IPS-20b (cell line): ENCODE results near the gene EFCAB11.

ENCODE experiments used
- H3K27ac ChIP-seq: one replicate; pipeline ENCODE4 v1.5.1; 2013; ENCODE audit warnings: low read length
- H3K27me3 ChIP-seq: 2 replicates; pipeline ENCODE4 v1.6.1; 2013; ENCODE audit warnings: mild to moderate bottlenecking, low read length, inconsistent platforms; ENCODE audit not compliant: insufficient read depth
- H3K36me3 ChIP-seq: 2 replicates; pipeline ENCODE4 v1.6.1; 2013; ENCODE audit warnings: low read depth, mild to moderate bottlenecking, inconsistent platforms, low read length, moderate library complexity; ENCODE audit not compliant: insufficient read depth
- H3K4me1 ChIP-seq: 2 replicates; pipeline ENCODE4 v1.6.1; 2013; ENCODE audit warnings: mild to moderate bottlenecking, control low read depth, inconsistent platforms, low read length, moderate library complexity; ENCODE audit not compliant: insufficient read depth
- H3K4me3 ChIP-seq: 2 replicates; pipeline ENCODE4 v1.5.1; 2013; ENCODE audit warnings: mild to moderate bottlenecking, low read length, inconsistent platforms
- H3K9ac ChIP-seq: 2 replicates; pipeline ENCODE4 v1.6.1; 2013; ENCODE audit warnings: low read depth, mild to moderate bottlenecking, inconsistent platforms, low read length, moderate library complexity
- H3K9me3 ChIP-seq: 2 replicates; pipeline ENCODE4 v1.6.1; 2013; ENCODE audit warnings: mild to moderate bottlenecking, low read depth, low read length, inconsistent platforms; ENCODE audit not compliant: insufficient read depth

Gene EFCAB11

GRCh38 chr14:89954070-89955021, at the start of gene EFCAB11:
Gene EFCAB11 (minus strand): TSS chr14:89954730. CDS start chr14:89954660, 70 bp downstream.
- Histone ChIP-seq H3K4me3 (peak within 1 kb of the TSS; percentile 86), H3K9ac (peak within 1 kb of the TSS; percentile 80), H3K27ac (peak within 1 kb of the TSS; percentile 42), H3K36me3 (peaks cover 20% of the 10 kb centered on the region), H3K4me1 (peaks cover 5% of the 10 kb centered on the region; the same call in 1 of the 2 replicates), H3K27me3 (no peaks in the 10 kb centered on the region), H3K9me3 (no peaks in the 10 kb centered on the region)

GRCh38 chr14:90003526-90004307, 49.2 kb upstream of the EFCAB11 start:
- no peak overlapping the region for H3K27ac ChIP-seq
- H3K9me3 ChIP-seq, result no peaks in the 10 kb centered on the region
- H3K4me3 ChIP-seq, result no peak overlapping the region
- H3K9ac ChIP-seq, result no peak overlapping the region
- no peaks in the 10 kb centered on the region for H3K27me3 ChIP-seq
- H3K36me3 ChIP-seq, result peaks cover 51% of the 10 kb centered on the region
- H3K4me1 ChIP-seq, result no peaks in the 10 kb centered on the region

- Histone ChIP-seq H3K27ac (no peak overlapping the region), H3K4me3 (no peak overlapping the region), H3K9me3 (no peaks in the 10 kb centered on the region), H3K9ac (no peak overlapping the region), H3K36me3 (peaks cover 65% of the 10 kb centered on the region), H3K4me1 (no peaks in the 10 kb centered on the region), H3K27me3 (no peaks in the 10 kb centered on the region)
Measured at GRCh38 chr14:90000935-90001334, 46.4 kb upstream of the EFCAB11 start.

GRCh38 chr14:89996963-89997362, 42.4 kb upstream of the EFCAB11 start:
- no peak overlapping the region for H3K4me3 ChIP-seq
- no peak overlapping the region for H3K9ac ChIP-seq
- H3K4me1 ChIP-seq, result no peaks in the 10 kb centered on the region
- no peaks in the 10 kb centered on the region for H3K9me3 ChIP-seq
- H3K27me3 ChIP-seq, result no peaks in the 10 kb centered on the region
- peaks cover 87% of the 10 kb centered on the region for H3K36me3 ChIP-seq
- no peak overlapping the region for H3K27ac ChIP-seq

GRCh38 chr14:89992273-89992672, 37.7 kb upstream of the EFCAB11 start:
- peaks cover 85% of the 10 kb centered on the region for H3K36me3 ChIP-seq
- H3K9me3 ChIP-seq, result no peaks in the 10 kb centered on the region
- peaks cover 4% of the 10 kb centered on the region for H3K4me1 ChIP-seq
- no peak overlapping the region for H3K4me3 ChIP-seq
- H3K27ac ChIP-seq, result no peak overlapping the region
- no peak overlapping the region for H3K9ac ChIP-seq
- H3K27me3 ChIP-seq, result no peaks in the 10 kb centered on the region

- no peaks in the 10 kb centered on the region for H3K9me3 ChIP-seq
- peaks cover 83% of the 10 kb centered on the region for H3K36me3 ChIP-seq
- no peak overlapping the region for H3K27ac ChIP-seq
- no peak overlapping the region for H3K4me3 ChIP-seq
- H3K4me1 ChIP-seq, result peaks cover 17% of the 10 kb centered on the region
- no peak overlapping the region for H3K9ac ChIP-seq
- H3K27me3 ChIP-seq, result no peaks in the 10 kb centered on the region
Measured at GRCh38 chr14:89990623-89991275, 36.2 kb upstream of the EFCAB11 start.

- Histone ChIP-seq H3K36me3 (peaks cover 82% of the 10 kb centered on the region), H3K4me3 (no peak overlapping the region), H3K9ac (no peak overlapping the region), H3K4me1 (peaks cover 17% of the 10 kb centered on the region), H3K9me3 (no peaks in the 10 kb centered on the region), H3K27me3 (no peaks in the 10 kb centered on the region), H3K27ac (no peak overlapping the region)
Measured at GRCh38 chr14:89990218-89990617, 35.7 kb upstream of the EFCAB11 start.

- no peaks in the 10 kb centered on the region for H3K27me3 ChIP-seq
- H3K9ac ChIP-seq, result no peak overlapping the region
- H3K9me3 ChIP-seq, result no peaks in the 10 kb centered on the region
- peaks cover 80% of the 10 kb centered on the region for H3K36me3 ChIP-seq
- H3K4me3 ChIP-seq, result no peak overlapping the region
- H3K27ac ChIP-seq, result no peak overlapping the region
- H3K4me1 ChIP-seq, result peaks cover 17% of the 10 kb centered on the region
Measured at GRCh38 chr14:89988787-89989186, 34.3 kb upstream of the EFCAB11 start.

- Histone ChIP-seq H3K27me3 (no peaks in the 10 kb centered on the region), H3K36me3 (peaks cover 80% of the 10 kb centered on the region), H3K27ac (no peak overlapping the region), H3K4me3 (peak overlapping the region; percentile 18; the same call in 1 of the 2 replicates), H3K9ac (no peak overlapping the region), H3K9me3 (no peaks in the 10 kb centered on the region), H3K4me1 (peaks cover 17% of the 10 kb centered on the region)
Measured at GRCh38 chr14:89987161-89987475, 32.6 kb upstream of the EFCAB11 start.

GRCh38 chr14:89986462-89987160, 32.1 kb upstream of the EFCAB11 start:
- H3K36me3 ChIP-seq, result peaks cover 80% of the 10 kb centered on the region
- H3K4me1 ChIP-seq, result peaks cover 17% of the 10 kb centered on the region
- no peak overlapping the region for H3K4me3 ChIP-seq
- H3K9me3 ChIP-seq, result no peaks in the 10 kb centered on the region
- H3K27me3 ChIP-seq, result no peaks in the 10 kb centered on the region
- H3K27ac ChIP-seq, result no peak overlapping the region
- no peak overlapping the region for H3K9ac ChIP-seq

GRCh38 chr14:89983375-89983774, 28.8 kb upstream of the EFCAB11 start:
- Histone ChIP-seq H3K4me3 (no peak overlapping the region), H3K27me3 (no peaks in the 10 kb centered on the region), H3K27ac (no peak overlapping the region), H3K9me3 (no peaks in the 10 kb centered on the region), H3K9ac (no peak overlapping the region), H3K36me3 (peaks cover 83% of the 10 kb centered on the region), H3K4me1 (peaks cover 17% of the 10 kb centered on the region)
